ENCODE data around the gene TTLL11.

Gene TTLL11

DNA sequence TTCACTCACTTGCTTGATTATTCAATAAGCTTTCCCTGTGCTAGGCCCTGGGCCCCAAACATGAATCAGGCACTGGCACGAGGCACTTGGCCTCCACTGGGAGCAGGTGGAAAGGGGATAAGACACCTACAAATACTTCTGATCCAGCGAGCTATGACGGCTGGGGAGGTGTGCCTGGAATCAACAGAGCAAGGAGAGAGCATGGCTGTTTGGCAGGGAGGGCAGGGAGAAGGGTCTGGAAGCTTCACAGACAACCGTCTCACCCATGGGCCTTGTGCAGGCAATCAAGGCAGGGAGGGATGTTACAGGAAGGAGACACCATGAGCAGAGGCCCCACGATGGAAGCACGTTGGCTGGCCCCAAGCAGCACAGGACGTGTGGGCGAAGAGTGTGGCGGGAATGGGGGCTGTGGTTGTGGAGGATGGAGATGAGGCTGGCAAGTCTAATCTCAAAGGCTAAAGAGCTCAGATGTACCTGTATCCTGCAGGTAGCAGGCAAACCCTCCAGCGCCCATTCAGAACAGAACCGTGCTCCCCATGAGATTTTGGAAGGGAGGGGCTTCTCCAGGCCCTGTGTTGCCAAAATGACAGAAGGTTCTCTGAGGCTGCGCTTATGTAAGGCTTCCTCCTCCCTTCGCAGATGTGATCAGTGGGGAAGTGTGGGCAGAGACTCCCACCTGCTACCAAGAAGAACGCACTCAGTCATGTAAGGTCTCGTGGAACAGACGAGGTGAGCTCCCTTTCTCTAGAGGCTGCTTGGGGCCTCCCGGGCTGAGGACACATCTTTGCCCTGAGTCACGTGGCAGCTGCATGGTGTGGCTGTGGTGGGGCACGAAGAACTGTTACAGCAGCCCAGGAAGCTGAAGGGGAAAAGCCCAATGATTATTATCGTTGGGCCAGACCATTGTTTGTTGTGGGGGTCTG is 252.0 kb downstream of the TTLL11 start:
- DNase-seq = no peak

DNA sequence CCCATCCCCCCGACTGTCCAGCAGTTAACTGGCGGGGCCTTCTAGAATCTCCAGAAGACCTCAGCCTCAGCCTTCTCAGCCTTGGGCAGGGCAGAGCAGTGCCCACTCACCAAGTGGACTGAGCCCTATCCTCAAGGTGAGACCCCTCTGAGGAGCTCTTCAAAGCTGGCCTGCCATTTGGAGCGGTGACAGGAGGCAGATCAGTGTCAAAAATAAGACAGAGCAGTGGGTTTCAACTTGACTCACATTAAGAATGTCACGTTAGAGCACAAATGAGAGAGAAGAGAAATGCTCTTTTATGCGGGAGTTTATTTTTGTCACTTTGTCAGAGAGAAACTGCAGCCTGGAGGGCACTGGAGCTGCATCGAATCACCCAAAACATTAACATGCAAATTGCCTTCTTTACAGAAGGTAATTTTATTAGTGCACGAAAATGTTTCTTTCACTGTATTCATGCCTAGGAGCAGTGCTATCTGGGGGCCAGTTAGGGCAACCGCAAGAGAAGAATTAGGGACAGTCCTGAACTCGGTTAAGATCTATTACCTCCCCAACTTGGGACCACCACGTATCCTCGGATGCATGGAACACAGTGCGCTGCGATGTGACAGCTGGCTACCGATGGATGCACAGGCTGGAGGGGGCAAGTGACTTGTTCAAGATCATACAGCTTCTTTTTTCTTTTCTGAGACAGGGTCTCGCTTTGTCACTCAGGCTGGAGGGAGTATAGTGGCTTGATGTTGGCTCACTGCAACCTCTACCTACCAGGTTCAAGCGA is 253.2 kb downstream of the TTLL11 start:
- DNase-seq = no peak

DNA sequence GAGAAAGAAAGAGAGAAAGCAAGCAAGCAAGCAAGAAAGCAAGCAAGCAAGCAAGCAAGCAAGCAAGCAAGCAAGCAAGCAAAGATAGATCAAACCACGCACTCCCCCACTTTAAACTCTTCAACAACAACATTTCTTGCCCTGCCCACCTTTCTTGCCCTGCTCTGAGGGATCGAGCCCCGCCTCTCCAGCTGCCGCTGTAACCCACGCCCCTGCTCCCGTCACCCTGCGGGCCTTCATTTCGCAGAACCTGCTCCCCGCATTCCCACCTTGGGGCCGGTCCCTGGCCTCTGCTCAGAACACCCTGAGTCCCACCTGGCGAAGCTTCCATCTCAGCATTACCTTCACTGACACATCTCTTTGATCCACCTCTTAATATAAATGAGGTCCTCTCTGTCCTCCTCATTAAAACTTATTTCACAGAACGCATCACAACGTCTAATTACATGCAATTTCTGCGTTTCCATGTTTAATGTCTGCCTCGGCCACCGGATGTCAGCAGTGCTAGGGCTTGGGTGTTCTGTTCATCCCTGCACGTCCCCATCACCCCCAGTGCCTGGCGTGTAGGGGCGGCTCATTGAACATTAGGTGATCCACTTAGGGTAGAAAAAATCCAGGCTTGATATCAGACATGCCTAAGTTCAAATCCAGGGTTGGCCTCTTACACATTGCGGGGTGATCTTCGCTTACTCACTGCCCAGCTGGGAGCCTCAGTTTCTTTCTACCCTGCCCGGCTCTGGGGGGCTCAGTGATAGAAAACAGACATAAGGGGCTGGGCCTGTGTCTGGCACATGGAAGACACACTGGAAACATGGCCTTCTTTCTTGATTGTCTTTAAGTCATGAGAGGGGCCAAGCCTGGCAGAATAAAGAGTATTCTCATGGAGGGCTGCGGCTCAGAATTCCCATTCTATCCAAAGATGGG is 254.1 kb downstream of the TTLL11 start:
- no peak for DNase-seq

DNA sequence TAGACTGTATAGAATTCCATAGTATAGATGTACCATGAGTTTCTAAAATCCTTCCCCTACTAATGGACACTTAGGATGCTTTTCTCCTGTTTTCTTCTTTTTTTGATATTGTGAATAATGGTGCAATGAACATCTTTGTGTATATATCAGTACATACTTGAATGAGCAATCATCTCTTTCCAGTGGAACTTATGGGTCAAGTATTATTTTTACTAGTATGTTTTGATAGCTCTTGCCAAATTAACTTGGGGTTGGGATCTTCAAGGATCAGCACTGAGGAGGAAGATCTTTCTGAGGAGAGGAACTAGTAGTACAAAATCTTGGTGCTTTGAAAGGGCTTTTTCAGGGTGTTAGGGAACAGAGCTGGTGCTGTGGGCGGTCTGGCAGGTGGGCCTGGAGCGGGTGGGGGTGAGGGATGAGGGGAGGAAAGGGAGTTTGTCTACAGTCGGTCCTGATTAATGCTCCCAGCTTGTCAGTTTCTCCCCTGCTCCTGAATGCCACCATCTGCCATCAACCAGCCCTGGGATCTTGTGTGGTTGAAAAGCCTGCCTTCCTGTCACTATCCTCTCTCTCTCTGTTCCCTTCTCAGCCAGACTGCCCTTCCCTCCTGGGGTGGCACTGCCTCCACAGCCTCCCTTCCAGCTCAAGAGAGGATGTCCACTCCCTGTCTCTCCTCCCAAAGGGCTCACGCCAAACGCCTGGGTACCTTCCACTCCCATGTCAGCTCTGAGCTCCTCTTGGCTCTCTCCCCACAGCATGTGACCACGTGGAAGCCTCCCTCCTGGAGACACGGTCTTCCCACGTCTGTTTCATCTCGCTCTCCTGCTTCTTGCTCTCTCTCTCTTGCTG is 255.8 kb downstream of the TTLL11 start:
- DNase-seq = peak; percentile 24

DNA sequence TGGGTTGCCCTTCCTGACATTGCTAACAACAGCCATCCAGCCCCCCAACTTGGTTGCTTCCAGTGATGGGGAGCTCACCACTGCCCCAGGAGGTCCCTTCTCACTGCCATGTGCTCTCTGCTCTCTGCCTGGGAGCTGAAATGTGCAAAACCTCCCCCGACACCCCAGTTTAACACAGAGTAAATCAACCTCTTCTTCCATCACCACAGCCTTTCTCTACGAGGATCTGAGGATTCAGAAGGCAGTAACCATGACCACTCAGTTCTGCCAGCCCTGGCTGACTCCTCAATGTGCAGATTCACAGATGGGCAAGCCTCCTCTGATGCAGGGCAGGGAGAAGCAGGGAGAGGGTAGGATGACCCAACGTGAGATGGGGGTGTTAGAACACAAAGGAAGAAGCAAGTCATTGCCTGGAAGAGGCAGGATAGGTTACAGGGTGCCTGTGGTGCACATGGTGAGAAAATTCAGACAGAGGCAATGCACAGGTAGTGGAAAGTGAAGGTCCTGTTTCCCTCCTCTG is 256.7 kb downstream of the TTLL11 start:
- no peak for DNase-seq

DNA sequence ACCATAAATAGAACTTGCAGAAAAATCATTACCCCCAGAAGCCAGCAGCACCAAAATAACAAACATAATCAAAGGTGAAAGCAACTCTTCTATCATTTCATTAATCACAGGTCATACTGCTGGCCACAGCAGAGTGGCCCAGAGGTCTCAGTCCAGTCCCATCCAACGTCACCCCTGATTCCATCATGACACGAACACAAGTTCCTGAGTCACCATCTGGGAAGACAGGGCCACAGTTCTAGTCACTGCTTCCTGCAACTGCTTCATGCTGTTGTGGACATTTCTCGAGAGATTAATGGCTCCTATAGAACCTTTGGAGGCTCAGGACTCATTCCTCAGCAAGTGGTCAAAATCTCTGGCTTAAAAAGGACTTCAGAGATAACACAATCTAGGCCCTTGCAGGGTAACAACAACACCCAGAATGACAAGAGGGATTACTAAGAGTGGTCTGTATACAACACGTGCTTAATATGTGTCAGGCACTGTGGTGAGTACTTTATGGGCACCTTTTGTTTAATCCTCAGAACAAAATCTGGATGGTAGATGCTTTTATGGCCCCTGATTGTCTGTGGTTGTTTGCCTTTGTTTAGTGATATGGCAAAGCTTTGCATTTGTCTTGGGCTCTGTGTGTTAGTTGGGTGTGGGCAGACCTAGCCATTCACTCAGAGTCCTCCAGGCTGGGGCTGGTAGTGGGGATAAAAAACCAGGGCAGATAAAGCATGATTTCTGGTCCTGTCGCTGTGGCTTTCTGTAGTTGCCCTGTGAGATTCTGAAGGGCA is 257.3 kb downstream of the TTLL11 start:
- DNase-seq = no peak

DNA sequence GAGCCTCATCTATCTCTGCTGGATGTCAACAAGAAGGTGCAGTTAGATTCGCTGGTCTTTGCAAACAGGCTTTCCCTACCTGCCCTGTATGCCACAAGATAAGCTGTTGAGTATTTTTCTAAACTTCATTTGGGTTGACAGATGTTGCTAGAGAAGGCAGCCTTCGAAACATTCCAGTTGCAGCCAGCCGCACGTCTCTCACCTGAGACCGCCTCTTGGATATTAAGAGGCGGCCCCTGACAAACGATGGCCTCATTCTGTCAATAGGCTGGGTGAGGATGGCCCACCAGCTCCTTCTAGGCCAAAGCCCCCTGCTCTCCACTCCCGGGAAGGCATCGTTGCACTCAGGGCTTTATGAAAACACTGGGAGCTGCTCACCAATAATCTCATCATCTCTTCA is 260.0 kb downstream of the TTLL11 start:
- DNase-seq = no peak

DNA sequence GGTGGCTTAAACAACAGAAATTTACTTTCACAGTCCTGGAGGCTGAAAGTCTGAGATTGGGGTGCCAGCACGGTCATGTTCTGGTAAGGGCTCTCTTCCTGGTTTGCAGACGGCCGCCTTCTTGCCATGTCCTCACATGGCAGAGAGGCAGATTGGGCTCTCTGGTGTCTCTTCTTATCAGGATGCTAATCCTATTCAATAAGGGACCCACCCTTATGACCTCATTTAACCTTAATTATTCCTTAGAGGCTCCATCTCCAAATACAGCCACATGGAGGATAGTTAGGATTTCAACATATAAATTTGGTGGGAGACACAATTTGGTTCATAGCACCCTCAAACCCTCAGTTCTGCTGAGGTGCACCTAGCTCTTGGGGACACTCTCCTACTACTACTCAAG is 261.2 kb downstream of the TTLL11 start:
- DNase-seq = no peak

DNA sequence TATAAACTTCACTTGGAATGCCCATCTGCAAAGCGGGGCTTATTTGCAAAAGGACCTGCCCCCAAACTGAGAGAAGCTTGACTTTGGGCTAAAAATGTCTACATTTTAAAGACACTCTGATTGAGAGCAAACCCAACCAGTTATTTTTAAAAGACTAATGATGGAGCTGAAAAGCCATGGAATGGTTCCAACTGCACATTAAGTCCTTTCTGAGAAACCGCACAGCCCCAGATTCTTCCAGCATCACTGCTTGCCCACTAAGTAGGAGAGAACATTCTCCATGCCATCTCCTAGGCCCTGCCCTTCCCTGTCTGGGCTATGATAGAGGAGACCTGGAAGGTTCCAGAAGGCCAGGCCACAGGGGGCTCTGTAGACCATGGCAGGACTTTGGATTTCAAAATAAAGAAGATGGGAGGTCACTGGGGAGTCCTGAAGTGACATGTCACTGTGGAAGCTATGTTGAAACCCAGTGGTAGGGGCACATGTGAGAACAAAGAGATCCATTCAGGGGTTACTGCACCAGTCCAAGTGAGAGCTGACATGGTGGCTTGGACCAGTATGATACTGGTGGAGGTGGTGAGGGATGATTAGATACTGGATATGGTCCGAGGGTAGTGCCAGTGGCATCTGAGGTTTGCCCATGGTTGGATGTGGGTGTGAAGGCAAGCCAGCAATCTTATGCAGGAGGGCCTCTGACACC is 262.5 kb downstream of the TTLL11 start:
- DNase-seq = no peak

DNA sequence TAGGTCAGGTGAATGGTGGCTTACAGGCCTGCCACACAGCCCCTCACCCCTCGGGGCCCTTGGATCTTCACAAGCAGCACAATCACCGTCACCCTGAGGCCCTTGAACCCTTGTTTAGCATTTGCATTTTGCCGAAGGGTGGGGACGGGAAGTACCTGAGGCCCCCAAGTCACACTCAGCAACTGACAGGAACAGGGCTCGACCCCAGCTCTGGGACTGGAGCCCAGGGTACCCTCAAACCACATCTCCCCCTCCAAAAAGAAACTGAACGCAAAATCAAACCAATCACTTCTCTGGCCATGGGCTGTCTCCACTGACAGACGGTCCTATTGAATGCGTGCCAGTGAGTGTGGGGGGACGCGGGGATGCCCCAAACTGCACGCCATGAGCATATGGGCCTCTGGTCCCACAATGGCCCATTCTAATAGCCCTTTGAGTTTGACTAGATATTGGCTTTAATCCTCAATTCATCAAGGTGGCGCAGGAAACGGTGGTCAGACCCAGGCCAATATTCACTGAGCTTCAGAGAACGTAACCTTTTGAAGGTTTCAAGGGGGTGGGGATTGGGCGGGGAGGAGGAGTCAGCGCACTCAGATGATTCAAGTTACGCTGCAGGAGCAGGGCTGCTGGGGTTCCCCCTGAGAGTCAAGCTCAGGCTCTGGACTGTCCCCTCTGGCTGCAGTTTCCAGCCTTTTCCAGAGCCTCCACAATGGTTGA is 265.7 kb downstream of the TTLL11 start:
- no peak for DNase-seq

DNA sequence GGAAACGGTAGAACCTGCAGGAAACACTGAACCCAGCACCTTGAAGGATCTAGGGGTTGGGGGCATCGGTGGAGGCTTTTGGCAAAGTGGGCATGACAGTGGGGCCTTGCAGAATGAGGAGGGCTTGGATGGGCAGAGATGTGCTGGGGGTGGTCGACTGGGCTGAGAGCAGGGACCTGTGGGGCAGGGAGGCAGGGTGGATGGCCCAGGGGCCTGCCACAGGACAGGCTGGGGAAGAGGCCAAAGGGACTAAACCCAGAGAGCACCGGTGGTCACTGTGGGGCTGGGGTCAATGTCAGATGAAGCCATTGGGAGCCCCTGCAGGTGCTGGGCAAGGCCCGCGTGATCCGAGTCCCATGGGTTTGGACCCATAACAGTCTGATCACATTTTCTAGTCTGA is 266.4 kb downstream of the TTLL11 start:
- DNase-seq = no peak

DNA sequence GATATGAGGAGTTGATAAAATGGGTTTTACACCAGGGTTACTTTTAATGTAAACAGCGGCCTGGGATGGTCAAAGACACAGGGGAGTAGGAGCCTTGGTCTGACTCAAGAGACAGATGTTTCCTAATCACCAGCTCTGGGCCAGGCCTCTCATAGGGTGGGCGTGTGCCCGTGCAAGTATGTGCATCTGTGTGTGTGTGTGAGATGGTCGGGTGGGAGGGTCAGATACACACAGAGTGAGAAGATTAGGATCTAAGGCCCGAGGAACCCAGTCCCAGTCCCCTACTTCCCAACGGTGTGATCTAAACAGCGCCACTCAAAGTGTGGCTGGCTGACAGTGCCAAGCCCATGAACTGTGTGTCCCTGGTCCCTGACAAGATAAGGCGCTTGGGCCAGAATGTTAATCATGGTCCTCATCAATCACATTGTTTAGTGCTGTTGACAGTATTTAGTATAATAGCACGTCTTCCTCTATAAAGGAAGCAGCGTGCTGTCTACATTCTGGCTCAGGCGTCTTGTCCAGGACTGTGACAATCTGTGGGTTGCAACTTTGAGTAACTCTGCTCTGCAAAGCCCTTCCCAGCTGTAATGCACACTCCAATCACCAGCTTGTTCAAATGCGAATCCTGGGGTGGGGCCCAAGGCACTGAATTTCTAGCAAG is 267.9 kb downstream of the TTLL11 start:
- no peak for DNase-seq

DNA sequence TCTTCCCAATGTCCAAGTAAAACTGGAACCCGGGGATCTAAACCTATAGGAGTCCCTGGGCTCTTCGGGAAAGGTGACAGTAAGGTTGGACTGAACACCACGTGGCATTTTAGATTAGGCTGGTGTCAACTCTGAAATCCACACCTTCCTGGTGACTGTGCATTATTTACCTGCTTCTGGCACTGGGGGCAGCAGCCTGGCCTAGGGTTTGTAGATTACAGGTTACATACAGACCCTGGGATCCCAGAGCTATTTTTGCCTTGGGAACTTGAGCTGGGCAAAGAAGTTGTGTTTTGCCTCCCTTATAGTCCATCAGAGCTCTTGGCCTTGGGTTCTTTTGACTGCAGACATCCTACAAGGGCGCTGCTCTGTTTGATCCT is 268.5 kb downstream of the TTLL11 start:
- no peak for DNase-seq

DNA sequence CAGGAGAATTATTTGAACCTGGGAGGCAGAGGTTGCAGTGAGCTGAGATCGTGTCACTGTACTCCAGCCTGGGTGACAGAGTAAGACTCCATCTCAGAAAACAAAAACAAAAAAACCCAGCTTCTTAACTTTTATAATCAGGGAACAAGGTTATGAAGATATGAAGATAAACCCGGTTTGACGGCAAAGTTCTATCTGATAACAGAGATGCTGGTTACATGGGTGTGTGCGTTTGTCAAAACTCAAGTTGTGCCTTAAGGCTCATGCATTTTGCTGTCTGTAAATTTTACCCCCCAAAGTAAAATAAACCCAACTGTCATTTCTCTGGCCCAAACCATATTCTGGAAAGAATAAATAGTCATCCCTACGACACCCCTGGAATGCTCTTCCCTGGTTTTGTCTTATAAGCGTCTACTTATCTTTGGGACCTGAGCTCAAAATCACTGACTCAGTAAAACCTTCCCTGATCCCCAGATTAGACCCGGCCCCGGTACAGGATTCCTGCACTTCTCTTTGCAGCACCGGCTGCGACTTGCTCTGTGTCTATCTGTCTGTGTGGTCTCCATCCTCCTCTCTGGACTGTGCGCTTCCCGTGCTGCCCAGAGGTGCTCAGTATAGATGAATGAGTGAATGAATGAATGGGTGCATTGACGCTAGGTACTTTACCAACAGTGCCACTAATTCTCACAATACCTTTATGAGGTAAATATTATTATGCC is 269.5 kb downstream of the TTLL11 start:
- DNase-seq = no peak

DNA sequence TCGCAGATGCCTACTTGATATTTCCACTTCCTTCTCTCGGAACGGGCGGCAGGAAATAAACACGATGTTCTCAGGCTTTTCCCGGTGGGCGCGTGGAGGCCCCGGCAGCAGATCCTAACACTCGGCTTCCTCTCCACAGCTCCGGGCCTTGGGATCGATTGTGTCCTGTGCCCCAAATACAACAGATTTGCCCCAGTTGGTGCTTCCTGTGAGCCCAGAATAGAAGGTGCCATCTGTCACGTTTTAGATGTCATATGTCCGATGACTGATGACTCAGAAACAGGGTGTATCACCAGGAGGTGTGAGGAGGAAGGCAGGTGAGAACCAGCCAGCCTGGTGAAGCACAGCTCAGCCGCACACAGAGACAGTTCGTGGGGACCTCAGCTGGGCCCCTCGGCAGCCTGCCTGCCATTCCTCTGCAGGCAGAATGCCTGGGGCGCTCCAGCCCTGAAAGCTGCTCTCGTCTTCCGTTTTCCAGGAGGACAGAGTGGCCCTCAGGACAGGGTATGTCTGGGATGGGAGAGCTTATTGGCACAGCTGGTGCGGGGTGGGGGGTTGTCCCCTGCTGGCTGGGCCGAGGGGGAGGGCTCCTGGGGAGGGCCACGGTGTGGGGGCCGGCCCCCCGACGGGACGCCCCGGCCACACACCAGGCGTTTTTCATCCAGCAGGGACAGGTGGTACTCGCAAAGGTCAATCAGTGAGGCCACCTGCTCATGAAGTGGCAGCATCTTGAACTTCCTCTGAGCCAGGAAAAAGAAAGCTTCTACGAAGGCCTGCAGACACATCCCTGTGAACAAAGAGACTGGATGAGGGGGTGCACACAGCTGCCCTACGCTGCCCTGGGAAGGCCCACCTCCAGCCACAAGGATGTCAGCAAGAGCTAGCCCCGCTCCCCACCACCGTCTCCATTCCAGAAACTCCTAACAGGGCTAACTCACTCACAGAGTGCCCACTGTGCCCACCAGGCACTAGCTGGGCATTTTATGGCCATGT is 270.7 kb downstream of the TTLL11 start:
- no peak for DNase-seq

DNA sequence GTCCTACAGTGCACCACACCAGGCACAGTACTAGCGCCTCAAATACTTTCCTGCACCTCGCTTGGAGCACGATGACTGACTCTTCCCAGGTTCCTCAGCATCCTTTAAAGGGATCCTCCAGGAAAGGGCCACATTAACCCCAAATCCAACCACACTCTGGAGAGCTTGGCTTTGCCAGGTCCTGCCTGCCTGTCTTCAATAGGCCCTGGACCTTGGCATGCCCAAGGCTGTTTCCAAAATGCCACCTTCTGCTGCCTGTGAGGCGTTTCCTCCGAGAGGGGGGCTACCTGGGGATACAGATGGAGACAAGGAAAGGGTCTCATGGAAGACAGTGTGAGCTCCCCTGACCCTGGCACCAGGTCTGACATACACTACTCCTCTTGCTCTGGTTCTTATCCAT is 271.8 kb downstream of the TTLL11 start:
- DNase-seq = no peak

All from DMS 273 treated with DMSO at 0.1 percent for 48 hours (cell line).